HG03354 (cell line): Measurements from ENCODE around the gene CHST11.

ENCODE experiments used
- ATAC-seq: cut with Tn5 transposase; IDR thresholded peaks from one replicate; pipeline ENCODE4 v1.9.1; 2021; ENCODE audit warnings: mild to moderate bottlenecking; ENCODE audit not compliant: unreplicated experiment, poor library complexity, severe bottlenecking

The CHST11 gene

GRCh38 chr12:104593482-104593881 lies 136.7 kb downstream of the CHST11 start:
- no peak for ATAC-seq

- ATAC-seq: no peak
These were observed 139.5 kb downstream of the CHST11 start for GRCh38 chr12:104596134-104596799.

- no peak for ATAC-seq
These were observed 140.4 kb downstream of the CHST11 start for GRCh38 chr12:104596898-104597843.

GRCh38 chr12:104598342-104599271 lies 141.9 kb downstream of the CHST11 start:
- no peak for ATAC-seq

GRCh38 chr12:104599272-104600035 lies 142.7 kb downstream of the CHST11 start:
- no peak for ATAC-seq

GRCh38 chr12:104600036-104600712 lies 143.4 kb downstream of the CHST11 start:
- peak; percentile 46 for ATAC-seq

GRCh38 chr12:104600790-104601739 lies 144.3 kb downstream of the CHST11 start:
- ATAC-seq: no peak

- no peak for ATAC-seq
These were observed 145.7 kb downstream of the CHST11 start for GRCh38 chr12:104602406-104602805.

GRCh38 chr12:104602896-104603295 lies 146.1 kb downstream of the CHST11 start:
- ATAC-seq: no peak

- ATAC-seq: no peak
These were observed 146.8 kb downstream of the CHST11 start for GRCh38 chr12:104603545-104603973.

- peak; percentile 80 for ATAC-seq
These were observed 147.6 kb downstream of the CHST11 start for GRCh38 chr12:104604070-104604994.

GRCh38 chr12:104604995-104605675 lies 148.4 kb downstream of the CHST11 start:
- ATAC-seq: no peak

GRCh38 chr12:104605685-104606084 lies 148.9 kb downstream of the CHST11 start:
- ATAC-seq: no peak

- ATAC-seq: no peak
These were observed 152.2 kb downstream of the CHST11 start for GRCh38 chr12:104608998-104609397.

GRCh38 chr12:104609445-104609844 lies 152.7 kb downstream of the CHST11 start:
- no peak for ATAC-seq
